ENCODE results near the gene ARL6.

Gene ARL6

GRCh38 chr3:97764407-97765238, at the start of gene ARL6:
TSS of gene ARL6 (plus strand) at chr3:97764758. CDS start at chr3:97768108, 3,350 bp downstream.
- DNase-seq (ENCODE audit: low read depth in 1 of 2, low spot score in 1 of 2): peak; percentile 36 to 49

- DNase-seq (ENCODE audit: low read depth in 1 of 2, low spot score in 1 of 2): peak; percentile 20 to 27
These were observed 45.3 kb upstream of the ARL6 start for GRCh38 chr3:97719156-97719821.

- no peak for DNase-seq (ENCODE audit: low read depth in 1 of 2, low spot score in 1 of 2)
These were observed 44.1 kb upstream of the ARL6 start for GRCh38 chr3:97720417-97720816.

GRCh38 chr3:97721446-97721845, 43.1 kb upstream of the ARL6 start:
- DNase-seq (ENCODE audit: low read depth in 1 of 2, low spot score in 1 of 2): no peak

GRCh38 chr3:97736928-97737327, 27.6 kb upstream of the ARL6 start:
- no peak for DNase-seq (ENCODE audit: low read depth in 1 of 2, low spot score in 1 of 2)

GRCh38 chr3:97738761-97739160, 25.8 kb upstream of the ARL6 start:
- no peak for DNase-seq (ENCODE audit: low read depth in 1 of 2, low spot score in 1 of 2)

GRCh38 chr3:97742036-97742435, 22.5 kb upstream of the ARL6 start:
- DNase-seq (ENCODE audit: low read depth in 1 of 2, low spot score in 1 of 2): no peak

GRCh38 chr3:97744289-97744688, 20.3 kb upstream of the ARL6 start:
- no peak for DNase-seq (ENCODE audit: low read depth in 1 of 2, low spot score in 1 of 2)

GRCh38 chr3:97763586-97764406, 762 bp upstream of the ARL6 start:
- no peak for DNase-seq (ENCODE audit: low read depth in 1 of 2, low spot score in 1 of 2)

GRCh38 chr3:97765336-97765735, 778 bp downstream of the ARL6 start:
- no peak for DNase-seq (ENCODE audit: low read depth in 1 of 2, low spot score in 1 of 2)

GRCh38 chr3:97772926-97773325, 8.4 kb downstream of the ARL6 start:
- DNase-seq (ENCODE audit: low read depth in 1 of 2, low spot score in 1 of 2): no peak

GRCh38 chr3:97778152-97778551, 13.6 kb downstream of the ARL6 start:
- DNase-seq (ENCODE audit: low read depth in 1 of 2, low spot score in 1 of 2): no peak

GRCh38 chr3:97793420-97794019, 29.0 kb downstream of the ARL6 start:
- DNase-seq (ENCODE audit: low read depth in 1 of 2, low spot score in 1 of 2): no peak

GRCh38 chr3:97795951-97796350, 31.4 kb downstream of the ARL6 start:
- DNase-seq (ENCODE audit: low read depth in 1 of 2, low spot score in 1 of 2): no peak

- no peak for DNase-seq (ENCODE audit: low read depth in 1 of 2, low spot score in 1 of 2)
These were observed 39.9 kb downstream of the ARL6 start for GRCh38 chr3:97804471-97804870.

GRCh38 chr3:97810779-97811390, 46.3 kb downstream of the ARL6 start:
- DNase-seq (ENCODE audit: low read depth in 1 of 2, low spot score in 1 of 2): no peak

- peak in 1 of 2 donors; percentile 18 for DNase-seq (ENCODE audit: low read depth in 1 of 2, low spot score in 1 of 2)
These were observed 50.8 kb downstream of the ARL6 start for GRCh38 chr3:97815149-97815917.

GRCh38 chr3:97816811-97817210, 52.3 kb downstream of the ARL6 start:
- DNase-seq (ENCODE audit: low read depth in 1 of 2, low spot score in 1 of 2): no peak

- no peak for DNase-seq (ENCODE audit: low read depth in 1 of 2, low spot score in 1 of 2)
These were observed 53.4 kb downstream of the ARL6 start for GRCh38 chr3:97817965-97818364.

GRCh38 chr3:97820780-97821179, 56.2 kb downstream of the ARL6 start:
- no peak for DNase-seq (ENCODE audit: low read depth in 1 of 2, low spot score in 1 of 2)
